ENCODE measurements around the gene TMCC3.
"Not testable (repeated sequence)": the region's sequence is repeated elsewhere in the genome, so short reads cannot be mapped to it uniquely, and the experiment has no call there.

Gene TMCC3

GRCh38 chr12:94567761-94568160 lies 82.6 kb downstream of the TMCC3 start:
- DNase-seq (ENCODE audit: low read depth in 2 of 2): no peak

- no peak for DNase-seq (ENCODE audit: low read depth in 2 of 2)
Observed at GRCh38 chr12:94566345-94566744, 84.0 kb downstream of the TMCC3 start.

GRCh38 chr12:94565683-94566082 lies 84.7 kb downstream of the TMCC3 start:
- DNase-seq (ENCODE audit: low read depth in 2 of 2): no peak

GRCh38 chr12:94563286-94563685 lies 87.1 kb downstream of the TMCC3 start:
- no peak for DNase-seq (ENCODE audit: low read depth in 2 of 2)

- no peak for DNase-seq (ENCODE audit: low read depth in 2 of 2)
Observed at GRCh38 chr12:94561943-94562411, 88.4 kb downstream of the TMCC3 start.

- DNase-seq (ENCODE audit: low read depth in 2 of 2): no peak
Observed at GRCh38 chr12:94560431-94561221, 89.7 kb downstream of the TMCC3 start.

- no peak for DNase-seq (ENCODE audit: low read depth in 2 of 2)
Observed at GRCh38 chr12:94558612-94559011, 91.7 kb downstream of the TMCC3 start.

GRCh38 chr12:94557746-94558295 lies 92.5 kb downstream of the TMCC3 start:
- no peak for DNase-seq (ENCODE audit: low read depth in 2 of 2)

- no peak for DNase-seq (ENCODE audit: low read depth in 2 of 2)
Observed at GRCh38 chr12:94555687-94556086, 94.7 kb downstream of the TMCC3 start.

GRCh38 chr12:94553875-94554274 lies 96.5 kb downstream of the TMCC3 start:
- DNase-seq (ENCODE audit: low read depth in 2 of 2): no peak

GRCh38 chr12:94553130-94553519 lies 97.2 kb downstream of the TMCC3 start:
- no peak for DNase-seq (ENCODE audit: low read depth in 2 of 2)

GRCh38 chr12:94551810-94552209 lies 98.5 kb downstream of the TMCC3 start:
- DNase-seq (ENCODE audit: low read depth in 2 of 2): no peak

- no peak for DNase-seq (ENCODE audit: low read depth in 2 of 2)
Observed at GRCh38 chr12:94550964-94551363, 99.4 kb downstream of the TMCC3 start.

GRCh38 chr12:94548833-94549232 lies 101.5 kb downstream of the TMCC3 start:
- not testable (repeated sequence) for DNase-seq (ENCODE audit: low read depth in 2 of 2)

GRCh38 chr12:94545935-94546771 lies 104.2 kb downstream of the TMCC3 start:
- no peak for DNase-seq (ENCODE audit: low read depth in 2 of 2)

GRCh38 chr12:94544355-94544754 lies 106.0 kb downstream of the TMCC3 start:
- no peak for DNase-seq (ENCODE audit: low read depth in 2 of 2)

- DNase-seq (ENCODE audit: low read depth in 2 of 2): no peak
Observed at GRCh38 chr12:94538318-94538717, 112.0 kb downstream of the TMCC3 start.

GRCh38 chr12:94536040-94536965 lies 114.1 kb downstream of the TMCC3 start:
- no peak for DNase-seq (ENCODE audit: low read depth in 2 of 2)

GRCh38 chr12:94535510-94535921 lies 114.8 kb downstream of the TMCC3 start:
- no peak for DNase-seq (ENCODE audit: low read depth in 2 of 2)

GRCh38 chr12:94534774-94535509 lies 115.4 kb downstream of the TMCC3 start:
- DNase-seq (ENCODE audit: low read depth in 2 of 2): no peak

GRCh38 chr12:94534278-94534677 lies 116.1 kb downstream of the TMCC3 start:
- no peak for DNase-seq (ENCODE audit: low read depth in 2 of 2)
